Hepatocyte (in vitro differentiated cells): ENCODE results near the gene C1orf56.

Experiments
- CTCF ChIP-seq: fragments of 200-600 bp; sonication (generic); IDR thresholded peaks from 2 replicates; pipeline ENCODE4 v1.5.1; 2016; ENCODE audit warnings: antibody characterized with exemption, mild to moderate bottlenecking; ENCODE audit not compliant: poor library complexity
- EZH2 ChIP-seq: fragments of 200-600 bp; sonication (generic); IDR thresholded peaks from 2 replicates; pipeline ENCODE4 v1.6.1; 2016; ENCODE audit warnings: antibody characterized with exemption, mild to moderate bottlenecking, borderline replicate concordance

- TF ChIP-seq EZH2, result no peak
- no peak for TF ChIP-seq CTCF
Measured at GRCh38 chr1:151010346-151010726, 37.2 kb upstream of the C1orf56 start.
